ENCODE results near the gene PTPRCAP. TPM values are rescaled to one million over a fixed set of nuclear protein-coding genes. Genes with fewer than 3 reads are reported as not detected.

PTPRCAP gene
- polyA plus RNA-seq, 1 of the 3 experiments (the other 2 are of a cell fraction) = 1.4 TPM

- Histone ChIP-seq H3K4me1 (ENCODE audit: control insufficient read depth in 1 of 2, insufficient read depth in 2 of 2, low read depth in 1 of 2, low read length in 1 of 2) (peaks cover 0 to 27% of the 10 kb centered on the region in 2 experiments; a peak in 1 of 4 replicates), H3F3A (replicated peaks; ENCODE audit: insufficient read depth) (peaks cover 10% of the 10 kb centered on the region), H2AFZ (ENCODE audit: low read depth) (peak overlapping the region; percentile 100), H3K27ac (ENCODE audit: low read depth in 2 of 2, low read length in 1 of 2) (peak overlapping the region; percentile 66 to 72; a peak in 3 of 4 replicates), H3K36me3 (replicated peaks in 1 of 2; ENCODE audit: control insufficient read depth in 1 of 2, insufficient read depth in 2 of 2, low read length in 1 of 2) (no peaks in the 10 kb centered on the region), H3K9me3 (no peaks in the 10 kb centered on the region), H3K4me2 (peak overlapping the region; percentile 90), H3K4me3 (ENCODE audit: low read depth in 2 of 2, low read length in 1 of 2) (peak overlapping the region; percentile 73 to 90), H3K79me2 (ENCODE audit: insufficient read depth) (peaks cover 7% of the 10 kb centered on the region; the same call in 1 of the 2 replicates), H3K9me2 (no peaks in the 10 kb centered on the region), H4K20me1 (ENCODE audit: insufficient read depth) (no peaks in the 10 kb centered on the region), H3K27me3 (ENCODE audit: insufficient read depth) (no peaks in the 10 kb centered on the region), H3K9ac (peak overlapping the region; percentile 79; the same call in 1 of the 2 replicates)
- POLR2A ChIA-PET = interaction anchor here (1.3 to 2.9 kb wide), 3 partner anchors 14 to 78 kb away, joined by 5 to 13 read pairs (median 6); partner anchors contain the start of genes AIP, PPP1CA and RAD9A
- TF ChIP-seq USF1 (IDR thresholded peaks at IDR 0.05; ENCODE audit: borderline replicate concordance, low read depth) = 0 out of 2 replicates have a peak, but pooled peaks have one; percentile 1
- TF ChIP-seq CTCF (IDR thresholded peaks at IDR 0.05) = peak; percentile 8; the same call in 1 of the 2 replicates
- TF ChIP-seq GABPA (IDR thresholded peaks at IDR 0.05; ENCODE audit: low read depth) = no peak
- 35% methylated on average over 7 of the region's 9 CpGs for WGBS (ENCODE audit: low lambda C conversion rate)
- CTCF ChIA-PET = interaction anchor here (0.7 to 3.4 kb wide), 11 partner anchors 11 to 92 kb away, joined by 3 to 32 read pairs (median 4); partner anchors contain the start of genes PITPNM1, PPP1CA and RAD9A
- DNase-seq = no peak
Measured at GRCh38 chr11:67469508-67469811, 32.0 kb upstream of the PTPRCAP start.

GRCh38 chr11:67468759-67469507 is 31.5 kb upstream of the PTPRCAP start, which contains the start of gene TMEM134:
TMEM134 (minus strand) TSS chr11:67469251; CDS start chr11:67469192, 59 bp downstream.
- Histone ChIP-seq H3K4me2 (peak within 1 kb of the TSS; percentile 98), H2AFZ (ENCODE audit: low read depth) (peak within 1 kb of the TSS; percentile 100), H3K9me3 (no peaks in the 10 kb centered on the region), H3F3A (replicated peaks; ENCODE audit: insufficient read depth) (peaks cover 10% of the 10 kb centered on the region), H3K27ac (ENCODE audit: low read depth in 2 of 2, low read length in 1 of 2) (peak within 1 kb of the TSS; percentile 66 to 72; a peak in 3 of 4 replicates), H4K20me1 (ENCODE audit: insufficient read depth) (no peaks in the 10 kb centered on the region), H3K4me1 (ENCODE audit: control insufficient read depth in 1 of 2, insufficient read depth in 2 of 2, low read depth in 1 of 2, low read length in 1 of 2) (peaks cover 4 to 32% of the 10 kb centered on the region in 2 experiments; a peak in 2 of 4 replicates), H3K27me3 (ENCODE audit: insufficient read depth) (no peaks in the 10 kb centered on the region), H3K36me3 (replicated peaks in 1 of 2; ENCODE audit: control insufficient read depth in 1 of 2, insufficient read depth in 2 of 2, low read length in 1 of 2) (no peaks in the 10 kb centered on the region), H3K4me3 (ENCODE audit: low read depth in 2 of 2, low read length in 1 of 2) (peak within 1 kb of the TSS; percentile 73 to 90), H3K9me2 (no peaks in the 10 kb centered on the region), H3K9ac (peak within 1 kb of the TSS; percentile 87), H3K79me2 (ENCODE audit: insufficient read depth) (peaks cover 7% of the 10 kb centered on the region; the same call in 1 of the 2 replicates)
- peak; percentile 98 for DNase-seq
- CTCF ChIA-PET = interaction anchor here (0.7 to 3.4 kb wide), 15 partner anchors 9 to 120 kb away, joined by 3 to 32 read pairs (median 4); partner anchors contain the start of genes PITPNM1 and PPP1CA
- WGBS (ENCODE audit: low lambda C conversion rate) = 0% methylated on average over 24 of the region's 76 CpGs
- POLR2A ChIA-PET = interaction anchor here (0.6 to 2.9 kb wide), 6 partner anchors 14 to 244 kb away, joined by 3 to 13 read pairs (median 6); partner anchors contain the start of genes AIP, PPP1CA, RAD9A and RPS6KB2
- TF ChIP-seq EZH2phosphoT487 (IDR thresholded peaks at IDR 0.05; ENCODE audit: borderline replicate concordance, low read depth) (no peak), RCOR1 (IDR thresholded peaks at IDR 0.05; ENCODE audit: low read length) (no peak), USF2 (IDR thresholded peaks at IDR 0.05; ENCODE audit: borderline replicate concordance, low read depth, low read length) (no peak), IRF3 (IDR thresholded peaks at IDR 0.05; ENCODE audit: low read depth, low read length) (no peak), GATA2 (CRISPR knock-in tag; IDR thresholded peaks at IDR 0.05) (no peak), ZBTB33 (IDR thresholded peaks at IDR 0.05; ENCODE audit: borderline replicate concordance, low read depth) (no peak), CHD2 (IDR thresholded peaks at IDR 0.05; ENCODE audit: low read length, partially characterized antibody) (peak; percentile 69), FOXM1 (IDR thresholded peaks at IDR 0.05; ENCODE audit: low read depth) (0 out of 2 replicates have a peak, but pooled peaks have one; percentile 25), MEF2A (IDR thresholded peaks at IDR 0.05; ENCODE audit: borderline replicate concordance, low read depth) (no peak), PBX3 (IDR thresholded peaks at IDR 0.05) (peak; percentile 47; the same call in 1 of the 2 replicates)
